Endometrium (tissue), 2 donors: ENCODE results near the gene AMPD3.

ENCODE experiments used
- FAIRE-seq: peaks from 2 replicates; lab custom pipeline; 2012; peaks lifted over from hg19 to GRCh38; lab: Jason Lieb, UNC
- donor health status: control.
- donor health status: control.

The AMPD3 gene

GRCh38 chr11:10461276-10461790, 6.3 kb downstream of the AMPD3 start:
- no peak for FAIRE-seq

- no peak for FAIRE-seq
These were observed 7.8 kb downstream of the AMPD3 start for GRCh38 chr11:10462746-10463300.

- FAIRE-seq, result no peak
These were observed 18.3 kb downstream of the AMPD3 start for GRCh38 chr11:10473371-10473770.

- FAIRE-seq, result no peak
These were observed 19.5 kb downstream of the AMPD3 start for GRCh38 chr11:10474551-10474950.

GRCh38 chr11:10476342-10476741, 21.3 kb downstream of the AMPD3 start:
- FAIRE-seq, result no peak

- no peak for FAIRE-seq
These were observed 22.0 kb downstream of the AMPD3 start for GRCh38 chr11:10476927-10477689.

GRCh38 chr11:10477690-10478046, 22.6 kb downstream of the AMPD3 start:
- FAIRE-seq, result no peak

- no peak for FAIRE-seq
These were observed 23.0 kb downstream of the AMPD3 start for GRCh38 chr11:10478066-10478465.

- FAIRE-seq, result no peak
These were observed 23.8 kb downstream of the AMPD3 start for GRCh38 chr11:10478574-10479550.

GRCh38 chr11:10480026-10480425, 25.0 kb downstream of the AMPD3 start:
- no peak for FAIRE-seq

GRCh38 chr11:10480760-10481159, 25.7 kb downstream of the AMPD3 start:
- FAIRE-seq, result no peak

- no peak for FAIRE-seq
These were observed 26.7 kb downstream of the AMPD3 start for GRCh38 chr11:10481560-10482349.

GRCh38 chr11:10483174-10483573, 28.1 kb downstream of the AMPD3 start:
- FAIRE-seq, result no peak

- no peak for FAIRE-seq
These were observed 28.5 kb downstream of the AMPD3 start for GRCh38 chr11:10483584-10483983.

GRCh38 chr11:10484461-10485180, 29.6 kb downstream of the AMPD3 start:
- no peak for FAIRE-seq

GRCh38 chr11:10485646-10486045, 30.6 kb downstream of the AMPD3 start:
- no peak for FAIRE-seq

- FAIRE-seq, result no peak
These were observed 31.2 kb downstream of the AMPD3 start for GRCh38 chr11:10486161-10486840.

GRCh38 chr11:10487002-10487647, 32.1 kb downstream of the AMPD3 start:
- FAIRE-seq, result no peak

GRCh38 chr11:10488121-10488933, 33.3 kb downstream of the AMPD3 start:
- no peak for FAIRE-seq
